ENCODE data around the gene NUPR1.
"Not testable (repeated sequence)": the region's sequence is repeated elsewhere in the genome, so short reads cannot be mapped to it uniquely, and the experiment has no call there.

The NUPR1 gene

DNA sequence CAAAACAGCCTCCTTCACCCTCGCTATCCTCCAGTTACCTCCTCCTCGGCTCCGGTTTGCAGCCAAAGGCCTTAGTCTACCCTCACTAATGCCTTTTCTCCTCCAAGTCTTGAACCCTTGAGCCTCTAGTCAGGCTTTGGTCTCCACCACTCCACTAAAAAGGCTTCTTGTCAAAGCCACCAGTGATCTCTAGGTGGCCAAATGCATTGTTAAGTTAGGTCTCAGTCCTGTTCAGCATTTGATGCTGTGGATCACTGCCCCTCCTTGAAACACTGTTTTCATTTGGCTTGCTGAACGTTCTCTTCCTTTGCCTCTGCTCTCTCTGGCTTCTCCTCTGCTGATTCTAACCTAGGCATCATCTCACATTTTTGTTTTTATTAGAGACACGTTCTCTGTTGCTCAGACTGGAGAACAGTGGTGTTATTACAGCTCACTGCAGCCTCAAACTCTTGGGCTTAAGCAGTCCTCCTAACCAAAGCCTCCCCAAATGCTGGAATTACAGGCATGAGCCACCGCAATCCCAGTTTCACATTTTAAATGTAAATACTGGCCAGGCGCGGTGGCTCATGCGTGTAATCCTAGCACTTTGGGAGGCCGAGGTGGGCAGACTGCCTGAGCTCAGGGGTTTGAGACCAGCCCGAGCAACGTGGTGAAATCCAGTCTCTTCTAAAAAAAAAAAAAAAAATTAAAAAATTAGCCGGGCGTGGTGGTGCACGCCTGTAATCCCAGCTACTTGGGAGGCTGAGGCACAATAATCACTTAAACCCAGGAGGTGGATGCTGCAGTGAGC is 16.1 kb upstream of the NUPR1 start:
- DNase-seq (ENCODE audit: low spot score): no peak

DNA sequence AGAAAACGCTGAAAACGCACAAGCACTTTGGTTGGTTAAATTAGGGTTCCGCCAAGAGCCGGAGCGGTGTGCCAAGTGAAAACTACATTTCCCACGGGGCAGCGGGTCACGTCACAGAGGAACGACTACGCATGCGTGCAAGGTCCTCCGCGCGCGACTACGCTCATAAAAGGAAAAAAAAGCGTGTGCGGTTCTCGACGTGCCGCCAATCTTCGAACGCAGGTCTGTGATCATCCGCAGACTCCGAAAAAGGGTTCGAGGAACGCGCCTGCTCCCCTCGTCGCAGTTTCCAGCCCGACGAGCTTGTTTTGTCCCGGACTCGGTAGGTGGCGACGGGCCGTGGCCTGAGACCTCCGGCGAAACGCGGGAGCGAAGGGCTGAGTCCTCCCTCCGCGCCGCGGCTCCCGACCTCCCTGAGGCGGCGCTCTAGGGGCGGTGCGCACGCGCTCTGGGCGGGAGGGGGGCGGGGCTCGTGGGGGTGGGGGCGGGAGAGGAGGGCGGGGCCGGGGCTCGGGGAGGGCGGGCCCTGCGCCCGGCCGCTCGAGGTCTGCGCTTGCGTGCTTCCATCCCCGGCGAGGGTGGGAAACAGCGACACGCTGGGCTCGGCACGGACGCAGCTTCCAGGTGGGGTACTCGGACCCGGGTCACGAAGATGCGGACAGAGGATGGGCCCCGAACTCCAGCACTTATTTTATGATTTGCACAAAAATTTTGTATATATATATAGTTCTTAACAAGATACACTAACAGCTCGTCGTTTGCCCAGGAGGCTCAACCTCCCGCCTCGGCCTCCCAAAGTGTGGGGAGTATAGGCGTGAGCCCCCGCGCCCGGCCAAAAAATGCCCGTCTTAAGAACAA is 15.2 kb upstream of the NUPR1 start, which contains the start of gene SGF29:
SGF29 (plus strand) TSS at position 145 of the 858 bp plus-strand sequence. CDS start 27,150 bp downstream, outside the sequence.
- DNase-seq (ENCODE audit: low spot score): peak; percentile 82

DNA sequence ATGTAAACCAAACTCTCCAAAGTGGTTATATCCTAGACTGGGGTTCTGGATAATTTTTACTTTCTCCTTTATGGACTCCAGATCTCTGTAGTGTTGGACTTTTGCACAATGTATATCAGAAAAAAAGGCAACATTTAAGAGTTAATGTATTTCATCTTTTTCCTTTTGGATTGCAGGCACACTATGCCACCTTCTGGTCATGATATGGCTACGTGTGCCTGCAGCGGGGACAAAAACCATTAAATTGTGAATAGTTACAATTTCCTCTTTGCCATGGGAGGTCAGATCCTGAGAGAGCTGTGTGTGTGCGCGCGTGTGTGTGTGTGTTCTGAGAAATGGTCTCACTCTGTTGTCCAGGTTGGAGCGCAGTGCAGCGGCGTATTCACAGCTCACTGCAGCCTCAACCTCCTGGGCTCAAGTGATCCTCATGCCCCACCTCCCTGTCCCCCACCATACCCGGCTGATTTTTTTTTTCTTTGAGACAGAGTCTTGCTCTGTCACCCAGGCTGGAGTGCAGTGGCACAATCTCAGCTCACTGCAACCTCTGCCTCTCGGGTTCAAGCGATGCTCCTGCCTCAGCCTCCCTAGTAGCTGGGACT is 10.6 kb upstream of the NUPR1 start:
- DNase-seq (ENCODE audit: low spot score): peak; percentile 30

DNA sequence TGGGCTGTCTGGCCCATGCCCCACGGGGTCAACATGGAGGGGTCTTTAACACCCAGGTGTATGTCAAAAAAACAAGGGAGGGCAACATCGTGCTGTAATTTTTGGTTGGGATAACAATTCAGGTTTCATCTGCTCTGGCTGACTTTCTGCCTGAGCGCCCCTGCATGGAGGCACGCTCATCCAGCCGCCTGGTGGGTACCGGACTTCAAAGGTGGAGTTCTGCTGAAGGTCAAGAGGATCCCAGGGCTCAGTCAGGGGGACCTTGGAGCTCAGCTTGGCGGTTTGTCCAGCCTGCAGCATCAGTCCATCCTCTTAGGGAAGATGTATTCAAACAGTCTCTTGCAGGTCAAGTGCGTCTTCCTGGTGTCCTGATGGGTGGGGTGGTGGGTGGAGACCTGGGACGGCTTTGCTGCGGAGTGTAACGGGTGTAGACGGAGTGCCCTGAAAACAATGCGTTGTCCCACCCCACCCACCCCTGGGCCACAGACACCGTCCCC is 9.6 kb upstream of the NUPR1 start:
- DNase-seq (ENCODE audit: low spot score): no peak

DNA sequence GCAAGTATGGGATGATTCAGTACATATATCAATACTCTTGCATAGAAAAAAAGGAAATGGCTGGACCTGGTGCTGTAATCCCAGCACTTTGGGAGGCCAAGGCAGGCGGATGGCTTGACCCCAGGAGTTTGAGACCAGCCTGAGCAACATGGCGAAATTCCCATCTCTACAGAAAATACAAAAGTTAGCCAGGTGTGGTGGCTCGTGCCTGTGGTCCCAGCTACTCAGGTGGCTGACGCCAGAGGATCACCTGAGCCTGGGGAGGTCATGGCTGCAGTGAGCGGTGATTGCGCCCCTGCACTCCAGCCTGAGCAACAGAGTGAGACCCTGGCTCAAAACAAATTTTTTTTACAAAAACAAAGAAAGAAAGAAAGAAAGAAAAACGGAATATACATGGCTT is 7.9 kb upstream of the NUPR1 start:
- no peak for DNase-seq (ENCODE audit: low spot score)

DNA sequence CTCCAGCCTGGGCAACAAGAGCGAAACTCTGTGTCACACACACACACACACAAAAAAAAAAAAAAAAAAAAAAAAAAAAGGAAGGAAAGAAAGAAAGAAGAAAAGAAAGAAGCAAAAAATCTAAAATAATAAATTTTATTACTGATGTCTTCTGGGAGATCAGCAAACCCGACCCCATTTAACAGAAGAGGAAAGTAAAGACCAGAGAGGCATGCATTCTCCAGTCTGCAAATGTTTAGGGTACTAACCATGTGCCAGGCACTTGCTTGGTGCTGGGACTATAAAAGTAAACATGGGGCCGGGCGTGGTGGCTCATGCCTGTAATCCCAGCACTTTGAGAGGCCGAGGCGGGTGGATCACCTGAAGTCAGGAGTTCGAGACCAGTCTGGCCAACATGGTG is 7.2 kb upstream of the NUPR1 start:
- not testable (repeated sequence) for DNase-seq (ENCODE audit: low spot score)

DNA sequence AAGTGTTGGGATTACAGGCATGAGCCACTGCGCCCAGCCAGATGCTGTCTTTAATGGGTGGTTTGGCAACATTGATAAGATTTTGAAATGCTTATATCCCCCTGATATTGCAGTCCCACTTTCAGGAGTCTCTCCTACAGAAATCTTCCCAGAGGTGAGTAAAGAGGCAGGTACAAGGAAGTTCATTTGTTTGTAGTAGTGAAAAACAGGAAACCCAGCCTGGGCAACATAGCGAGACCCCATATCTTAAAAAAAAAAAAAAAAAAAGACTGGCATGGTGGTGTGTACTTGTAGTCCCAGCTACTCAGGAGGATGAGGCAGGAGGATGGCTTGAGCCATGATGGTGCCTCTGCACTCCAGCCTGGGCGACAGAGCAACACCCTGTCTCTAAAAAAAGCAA is 6.2 kb upstream of the NUPR1 start:
- DNase-seq (ENCODE audit: low spot score): no peak

DNA sequence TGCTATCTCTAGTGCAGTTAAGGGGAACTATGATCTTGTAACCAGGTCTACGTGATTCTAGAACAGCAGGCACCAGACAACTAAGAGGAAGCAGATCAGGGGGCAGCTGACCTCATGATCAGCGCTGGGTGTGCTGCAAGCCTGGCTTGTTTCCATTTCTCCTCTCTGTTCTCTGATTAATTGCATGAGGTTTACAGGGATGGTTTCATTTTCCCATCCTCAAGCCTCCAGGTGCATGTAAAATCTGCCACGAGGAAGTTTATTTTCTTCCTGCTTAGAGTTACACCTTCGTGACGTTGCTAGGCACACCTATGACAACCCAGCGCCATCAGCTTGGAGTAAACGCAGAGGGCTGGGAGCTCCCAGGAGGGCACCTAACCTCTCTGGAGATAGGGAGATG is 4.3 kb upstream of the NUPR1 start:
- DNase-seq (ENCODE audit: low spot score): no peak

DNA sequence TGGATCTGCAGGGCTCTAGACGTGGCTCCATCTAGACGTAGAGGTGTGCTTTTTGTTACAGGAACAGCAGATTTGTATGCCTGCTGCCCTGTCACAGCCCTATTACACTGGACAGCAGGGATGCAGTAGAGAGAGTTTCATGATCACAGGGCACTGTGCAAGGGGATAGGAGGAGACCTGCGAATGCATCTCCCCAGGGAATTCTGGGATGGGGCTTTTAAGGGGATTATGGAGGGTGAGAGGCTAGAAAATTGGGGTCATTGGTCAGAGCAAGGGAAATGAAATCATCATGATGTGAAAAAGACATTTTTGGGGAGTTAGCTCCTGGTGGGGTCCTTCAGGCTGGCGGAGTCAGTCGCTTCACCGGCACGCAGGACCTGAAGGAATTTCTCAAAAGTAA is 3.9 kb upstream of the NUPR1 start:
- no peak for DNase-seq (ENCODE audit: low spot score)

DNA sequence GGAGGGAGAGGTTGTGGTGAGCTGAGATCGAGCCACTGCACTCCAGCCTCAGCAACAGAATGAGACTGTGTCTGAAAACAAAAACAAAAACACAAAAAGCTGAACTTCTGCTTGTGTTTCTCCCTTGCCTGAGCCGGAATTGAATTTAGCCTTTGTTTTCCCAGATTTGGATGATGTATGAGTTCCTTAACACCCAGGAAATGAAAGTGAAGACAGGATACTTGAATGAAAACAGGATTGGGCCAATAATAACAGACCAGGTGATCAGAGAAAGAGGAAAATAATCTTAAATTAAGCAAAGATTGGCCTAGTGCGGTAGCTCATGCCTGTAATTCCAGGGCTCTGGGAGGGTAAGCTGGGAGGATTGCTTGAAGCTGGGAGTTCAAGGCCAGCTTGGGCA is 1.6 kb upstream of the NUPR1 start:
- DNase-seq (ENCODE audit: low spot score): no peak

DNA sequence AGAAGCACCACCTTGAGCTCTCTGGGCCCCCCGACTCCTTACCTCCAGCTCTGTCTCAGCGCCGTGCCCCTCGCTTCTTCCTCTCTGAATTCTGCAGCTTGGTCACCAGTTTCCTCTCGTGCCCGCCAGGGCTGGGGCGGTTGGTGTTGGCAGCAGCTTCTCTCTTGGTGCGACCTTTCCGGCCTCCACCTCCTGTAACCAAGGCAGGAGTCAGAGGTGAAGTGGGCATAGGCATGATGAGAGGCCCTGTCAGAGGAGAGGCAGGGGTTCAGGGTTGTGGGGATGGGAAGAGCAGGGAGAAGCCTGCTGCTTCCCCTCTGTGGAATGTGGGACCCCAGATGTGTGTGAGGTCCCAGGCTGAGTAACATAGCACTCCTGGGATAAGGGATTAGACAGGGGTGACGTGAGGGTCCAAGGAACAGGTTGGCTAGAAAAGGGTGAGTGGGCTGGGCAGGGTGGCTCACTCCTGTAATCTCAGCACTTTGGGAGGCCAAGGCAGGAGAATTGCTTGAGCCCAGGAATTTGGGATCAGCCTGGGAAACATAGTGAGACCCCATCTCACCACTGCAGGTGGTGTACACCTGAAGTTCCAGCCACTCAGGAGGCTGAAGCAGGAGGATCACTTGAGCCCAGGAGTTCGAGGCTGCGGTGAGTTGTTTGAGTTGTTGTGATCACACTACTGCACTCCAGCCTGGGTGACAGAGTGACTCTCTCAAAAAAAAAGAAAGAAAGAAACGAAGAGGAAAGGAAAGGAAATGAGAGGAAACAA is 626 bp downstream of the NUPR1 start:
- no peak for DNase-seq (ENCODE audit: low spot score)

DNA sequence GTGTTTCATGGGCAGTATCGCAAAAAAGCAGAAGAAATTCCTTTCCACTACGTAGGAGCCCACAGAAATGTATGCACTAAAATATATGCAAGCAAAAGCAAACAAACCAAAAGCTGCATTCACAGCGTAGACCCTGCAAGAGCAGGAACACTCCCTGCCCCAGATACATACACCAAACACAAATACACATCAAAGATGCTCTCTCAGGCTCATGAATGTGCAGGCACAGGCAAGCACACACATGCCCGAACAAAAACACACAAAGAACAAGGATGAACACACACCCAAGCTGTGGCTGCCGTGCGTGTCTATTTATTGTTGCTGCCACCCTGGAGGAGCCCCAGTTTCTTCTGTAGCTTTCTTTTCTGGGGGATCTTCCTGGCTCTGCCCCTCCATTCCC is 1.7 kb downstream of the NUPR1 start:
- no peak for DNase-seq (ENCODE audit: low spot score)

DNA sequence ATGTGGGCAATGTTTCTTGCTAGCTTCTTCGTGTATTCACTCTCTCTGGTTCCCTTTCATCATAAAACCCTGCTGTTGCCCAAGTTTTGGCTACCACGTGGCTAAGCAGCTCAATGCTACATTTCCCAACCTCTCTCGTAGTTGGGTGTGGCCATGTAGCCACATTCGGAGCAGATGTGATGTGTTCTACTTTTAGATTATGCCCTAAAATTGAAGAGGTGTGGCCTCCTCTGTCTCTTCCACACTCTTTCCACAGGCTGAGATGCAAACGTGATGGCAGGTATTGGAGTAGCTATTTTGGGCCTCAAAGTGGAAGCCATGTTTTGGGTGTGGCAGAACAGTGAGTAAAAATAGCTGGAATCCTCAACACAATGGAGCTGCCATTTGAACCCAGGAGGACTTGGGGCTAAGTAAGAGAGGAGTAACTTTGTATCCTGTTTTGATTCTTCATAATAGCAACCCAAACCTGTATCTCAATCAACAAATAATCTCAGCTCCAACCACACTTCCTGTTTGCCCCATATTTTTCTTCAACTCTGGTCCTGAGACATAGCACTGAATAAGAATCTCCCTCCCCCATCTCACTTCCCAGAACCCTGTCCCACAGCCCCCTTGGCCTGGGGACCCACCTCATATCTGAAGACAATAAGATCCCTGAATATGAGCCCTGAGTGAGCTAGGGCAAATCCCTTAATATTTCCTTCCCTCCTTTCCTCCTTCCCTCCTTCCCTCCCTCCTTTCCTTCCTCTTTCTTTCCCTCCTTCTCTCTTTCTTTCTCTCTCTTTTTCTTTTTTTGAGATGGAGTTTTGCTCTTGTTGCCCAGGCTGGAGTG is 4.0 kb downstream of the NUPR1 start:
- DNase-seq (ENCODE audit: low spot score): no peak

DNA sequence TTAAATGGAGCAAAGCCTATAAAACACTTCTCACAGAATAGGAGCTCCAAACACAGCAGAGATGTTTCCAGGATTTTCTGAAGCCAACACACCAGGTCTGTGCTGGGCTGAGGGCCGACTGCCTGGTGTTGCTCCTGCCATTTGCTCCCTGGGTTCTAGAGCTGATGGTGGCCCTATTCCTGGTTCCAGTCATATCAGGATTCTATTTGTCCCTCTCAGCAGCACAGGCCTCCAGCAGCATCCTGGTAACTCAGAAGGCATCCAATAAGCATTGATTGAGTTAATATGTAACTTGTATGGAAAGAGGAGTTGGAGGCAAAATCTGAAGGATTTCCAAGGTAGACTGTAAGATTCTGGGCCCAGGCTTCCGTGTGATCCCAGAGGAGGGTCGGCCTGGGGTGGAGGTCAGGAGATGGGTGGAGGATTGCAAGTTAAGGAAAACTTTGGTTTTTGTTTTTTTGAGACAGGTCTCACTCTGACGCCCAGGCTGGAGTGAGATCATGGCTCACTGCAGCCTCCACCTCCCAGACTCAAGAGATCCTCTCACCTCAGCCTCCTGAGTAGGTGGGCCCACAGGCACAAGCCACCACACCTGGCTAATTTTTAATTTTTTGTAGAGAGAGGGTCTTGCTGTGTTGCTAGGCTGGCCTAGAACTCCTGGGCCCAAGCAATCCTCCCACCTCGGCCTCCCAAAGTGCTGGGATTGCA is 5.7 kb downstream of the NUPR1 start:
- no peak for DNase-seq (ENCODE audit: low spot score)

DNA sequence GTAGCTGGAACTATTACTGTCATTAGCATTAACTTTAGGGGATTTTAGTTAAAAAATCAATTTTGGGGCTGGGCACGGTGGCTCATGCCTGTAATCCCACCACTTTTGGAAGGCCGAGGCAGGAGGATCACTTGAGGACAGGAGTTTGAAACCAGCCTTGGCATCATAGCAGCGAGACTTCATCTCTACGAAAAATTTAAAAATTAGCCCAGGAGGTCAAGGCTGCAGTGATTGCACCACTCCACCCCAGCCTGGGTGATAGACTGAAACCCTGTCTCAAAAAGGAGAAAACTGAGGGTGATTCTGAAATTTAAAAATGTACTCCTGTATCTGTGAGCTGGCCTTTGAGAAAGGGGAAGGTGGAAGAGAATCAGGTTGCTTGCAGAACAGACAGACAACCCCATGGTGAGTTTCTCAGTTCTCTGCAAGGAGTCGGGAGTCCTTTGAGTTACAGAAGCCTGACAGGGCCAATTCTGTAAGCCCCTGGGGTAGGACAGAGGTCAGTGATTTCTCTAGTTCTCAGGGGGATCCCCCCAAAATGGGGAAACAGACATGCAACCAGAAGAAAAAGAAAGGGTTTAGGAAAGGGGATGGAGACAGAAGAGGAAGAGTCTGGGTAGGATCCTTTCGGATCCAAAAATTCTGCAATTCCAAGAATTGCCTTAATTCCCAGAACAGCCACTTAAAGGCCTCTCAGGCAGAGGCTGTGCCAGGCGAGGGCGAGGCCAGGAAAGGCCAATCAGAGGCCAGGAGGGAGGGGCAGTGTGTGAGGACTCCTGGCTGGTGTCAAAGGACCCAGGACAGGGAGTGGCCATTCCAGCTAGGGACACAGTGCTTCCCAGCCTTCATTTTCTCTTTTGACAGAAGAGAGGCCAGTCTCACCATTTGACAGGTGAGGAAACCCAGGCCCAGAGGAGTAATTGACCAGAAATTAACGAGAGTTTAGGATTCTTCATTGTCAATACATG is 6.7 kb downstream of the NUPR1 start:
- DNase-seq (ENCODE audit: low spot score): no peak

DNA sequence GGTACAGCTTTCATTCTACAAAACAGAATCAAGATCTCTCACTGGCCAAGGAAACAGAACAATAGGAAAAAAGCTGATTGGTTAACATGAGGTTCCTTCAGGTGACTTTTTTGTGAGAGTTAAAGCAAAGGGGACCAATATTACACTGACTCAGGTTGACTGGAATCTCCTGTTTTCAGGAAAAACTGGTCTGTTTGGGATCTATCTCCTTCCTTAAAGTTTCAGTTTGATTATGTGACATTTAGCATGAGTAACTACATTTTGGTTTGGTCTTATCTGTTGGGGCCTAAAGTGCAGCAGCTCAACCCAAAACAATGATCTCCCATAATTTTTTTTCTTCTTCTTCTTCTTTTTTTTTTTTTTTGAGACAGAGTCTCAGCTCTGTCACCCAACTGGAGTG is 9.7 kb downstream of the NUPR1 start:
- DNase-seq (ENCODE audit: low spot score): no peak

DNA sequence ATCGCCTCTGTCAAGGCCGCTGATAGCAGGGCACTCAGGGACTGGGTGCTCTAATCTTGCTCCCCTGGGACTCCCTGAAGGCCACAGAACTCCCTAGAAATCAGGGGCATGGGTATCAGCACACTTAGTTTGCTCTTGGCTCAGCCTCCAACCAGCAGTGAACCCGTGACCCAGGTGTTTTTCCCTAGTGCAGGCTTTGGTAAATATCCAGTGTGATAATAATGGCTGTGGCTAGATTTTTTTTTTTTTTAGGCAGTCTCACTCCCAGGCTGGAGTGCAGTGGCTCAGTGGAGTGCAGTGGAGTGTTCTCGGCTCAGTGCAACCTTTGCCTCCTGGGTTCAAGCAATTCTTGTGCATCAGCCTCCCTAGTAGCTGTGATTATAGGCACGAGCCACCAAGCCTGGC is 10.3 kb downstream of the NUPR1 start:
- no peak for DNase-seq (ENCODE audit: low spot score)

DNA sequence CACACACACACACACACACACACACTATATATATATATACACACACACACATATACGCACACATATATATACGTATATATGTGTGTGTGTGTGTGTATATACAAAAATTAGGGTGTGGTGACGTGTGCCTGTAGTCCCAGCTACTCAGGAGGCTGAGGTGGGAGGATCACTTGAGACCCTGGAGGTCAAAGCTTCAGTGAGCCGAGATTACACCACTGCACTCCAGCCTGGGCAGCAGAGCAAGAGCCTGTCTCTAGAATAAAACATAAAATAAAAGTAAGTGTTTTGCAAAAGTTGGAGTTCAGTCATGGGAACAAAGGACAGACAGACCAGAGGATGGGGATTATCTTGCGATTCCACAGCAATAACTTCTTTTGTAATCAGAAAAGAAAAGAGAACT is 10.8 kb downstream of the NUPR1 start:
- DNase-seq (ENCODE audit: low spot score): no peak

DNA sequence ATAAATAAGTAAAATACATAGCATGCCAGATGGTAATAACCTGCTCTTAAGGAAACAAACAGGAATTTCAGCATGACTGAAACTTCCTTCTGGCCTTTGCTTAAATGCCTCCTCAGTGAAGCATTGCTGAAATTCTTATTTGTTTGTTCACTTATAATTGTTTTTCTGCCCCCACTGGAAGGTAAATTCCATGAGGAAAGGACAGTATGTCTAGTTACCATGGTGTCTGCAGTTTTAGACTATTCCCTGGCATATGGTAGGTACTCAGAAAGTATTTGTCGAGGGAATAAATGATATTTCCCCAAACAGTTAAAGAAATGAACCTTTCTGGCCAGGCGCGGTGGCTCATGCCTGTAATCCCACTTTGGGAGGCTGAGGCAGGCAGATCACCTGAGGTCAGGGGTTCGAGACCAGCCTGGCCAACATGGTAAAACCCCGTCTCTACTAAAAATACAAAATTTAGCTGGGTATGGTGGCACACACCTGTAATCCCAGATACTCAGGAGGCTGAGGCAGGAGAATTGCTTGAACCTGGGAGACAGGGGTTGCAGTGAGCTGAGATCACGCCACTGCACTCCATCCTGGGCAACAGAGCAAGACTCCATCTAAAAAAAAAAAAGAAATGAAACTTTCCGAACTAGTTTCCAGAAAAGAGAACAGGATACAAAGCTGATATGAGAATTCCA is 11.5 kb downstream of the NUPR1 start:
- peak; percentile 46 for DNase-seq (ENCODE audit: low spot score)
